Measurements from ENCODE around the gene DDX10.

Gene DDX10

DNA sequence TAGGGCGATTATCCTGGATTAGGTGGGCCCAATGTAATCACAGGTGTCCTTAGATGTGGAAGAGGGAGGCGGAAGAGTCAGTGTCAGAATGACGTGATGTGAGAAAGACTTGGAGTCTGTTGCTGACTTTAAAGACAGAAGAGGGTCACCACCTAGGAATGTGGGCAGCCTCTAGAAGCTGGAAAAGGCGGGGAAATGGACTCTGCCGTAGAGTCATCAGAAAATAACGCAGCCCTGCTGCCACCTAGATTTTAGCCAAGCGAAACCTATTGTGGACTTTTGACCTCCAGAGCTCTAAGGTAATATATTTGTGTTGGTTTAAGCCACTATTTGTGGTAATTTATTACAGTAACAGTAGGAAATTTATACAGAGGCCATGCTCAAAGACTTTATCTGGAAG, 4.8 kb downstream of the DDX10 start:
- DNase-seq (ENCODE audit: low read depth), result no peak
- TF ChIP-seq CTCF (IDR thresholded peaks at IDR 0.05; ENCODE audit: insufficient read depth, low read depth, low read length, missing control alignments), result no peak
- H3K4me3 ChIP-seq (ENCODE audit: low read length), result no peak overlapping the region

DNA sequence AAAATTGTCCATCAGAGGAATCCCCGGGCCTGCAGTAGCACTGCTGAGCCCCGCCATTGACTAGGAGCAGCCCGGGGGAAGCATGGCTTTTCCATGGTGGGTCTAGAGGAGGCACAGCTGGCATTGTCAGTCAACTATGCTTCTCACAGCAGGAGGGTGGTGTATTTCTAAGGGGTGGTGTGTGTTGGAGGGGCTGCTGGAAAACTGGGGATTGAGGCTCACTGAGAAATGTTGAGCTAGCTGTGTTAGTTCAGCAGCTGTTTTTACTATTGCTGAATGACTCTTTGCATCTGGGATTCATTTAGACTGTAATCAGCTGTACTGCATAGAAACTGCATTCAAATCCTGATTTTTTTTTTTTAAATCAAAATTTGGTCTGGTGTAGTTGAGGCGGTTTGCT, 5.6 kb downstream of the DDX10 start:
- H3K4me3 ChIP-seq (ENCODE audit: low read length), result no peak overlapping the region
- TF ChIP-seq CTCF (IDR thresholded peaks at IDR 0.05; ENCODE audit: insufficient read depth, low read depth, low read length, missing control alignments), result no peak
- no peak for DNase-seq (ENCODE audit: low read depth)

GRCh38 chr11:108672113-108672512, 7.2 kb downstream of the DDX10 start:
- no peak for TF ChIP-seq CTCF (IDR thresholded peaks at IDR 0.05; ENCODE audit: insufficient read depth, low read depth, low read length, missing control alignments)
- no peak overlapping the region for H3K4me3 ChIP-seq (ENCODE audit: low read length)
- no peak for DNase-seq (ENCODE audit: low read depth)

- no peak for TF ChIP-seq CTCF (IDR thresholded peaks at IDR 0.05; ENCODE audit: insufficient read depth, low read depth, low read length, missing control alignments)
- DNase-seq (ENCODE audit: low read depth), result no peak
- no peak overlapping the region for H3K4me3 ChIP-seq (ENCODE audit: low read length)
Measured at GRCh38 chr11:108672786-108673185, 7.9 kb downstream of the DDX10 start.

DNA sequence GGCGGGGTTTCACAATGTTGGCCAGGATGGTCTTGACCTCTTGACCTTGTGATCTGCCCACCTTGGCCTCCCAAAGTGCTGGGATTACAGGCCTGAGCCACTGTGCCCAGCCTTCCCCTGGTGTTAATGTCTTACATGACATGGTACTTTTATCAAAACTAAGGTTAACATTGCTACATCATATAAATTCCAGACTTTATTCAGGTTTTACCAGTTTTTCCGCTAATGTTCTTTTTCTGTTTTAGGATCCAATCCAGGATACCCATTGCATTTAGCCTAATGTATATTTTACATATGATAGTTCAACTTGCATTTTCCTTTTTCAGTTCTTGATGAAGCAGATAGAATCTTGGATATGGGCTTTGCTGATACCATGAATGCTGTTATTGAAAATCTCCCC, 14.2 kb downstream of the DDX10 start:
- no peak for TF ChIP-seq CTCF (IDR thresholded peaks at IDR 0.05; ENCODE audit: insufficient read depth, low read depth, low read length, missing control alignments)
- DNase-seq (ENCODE audit: low read depth), result no peak
- H3K4me3 ChIP-seq (ENCODE audit: low read length), result no peak overlapping the region

GRCh38 chr11:108680271-108680670, 15.4 kb downstream of the DDX10 start:
- DNase-seq (ENCODE audit: low read depth), result no peak

More at GRCh38 chr11:108680271-108680670, 15.4 kb downstream of the DDX10 start:
- H3K4me3 ChIP-seq (ENCODE audit: low read length), result no peak overlapping the region
- TF ChIP-seq CTCF (IDR thresholded peaks at IDR 0.05; ENCODE audit: insufficient read depth, low read depth, low read length, missing control alignments), result no peak

Measured in epithelial cell of esophagus (primary cell).